Measurements from ENCODE around the gene CABP2. TPM values are rescaled to one million over a fixed set of nuclear protein-coding genes. Genes with fewer than 3 reads are reported as not detected.

Gene CABP2
- total RNA-seq, 1 experiment from 2014 or later, result not detected

DNA sequence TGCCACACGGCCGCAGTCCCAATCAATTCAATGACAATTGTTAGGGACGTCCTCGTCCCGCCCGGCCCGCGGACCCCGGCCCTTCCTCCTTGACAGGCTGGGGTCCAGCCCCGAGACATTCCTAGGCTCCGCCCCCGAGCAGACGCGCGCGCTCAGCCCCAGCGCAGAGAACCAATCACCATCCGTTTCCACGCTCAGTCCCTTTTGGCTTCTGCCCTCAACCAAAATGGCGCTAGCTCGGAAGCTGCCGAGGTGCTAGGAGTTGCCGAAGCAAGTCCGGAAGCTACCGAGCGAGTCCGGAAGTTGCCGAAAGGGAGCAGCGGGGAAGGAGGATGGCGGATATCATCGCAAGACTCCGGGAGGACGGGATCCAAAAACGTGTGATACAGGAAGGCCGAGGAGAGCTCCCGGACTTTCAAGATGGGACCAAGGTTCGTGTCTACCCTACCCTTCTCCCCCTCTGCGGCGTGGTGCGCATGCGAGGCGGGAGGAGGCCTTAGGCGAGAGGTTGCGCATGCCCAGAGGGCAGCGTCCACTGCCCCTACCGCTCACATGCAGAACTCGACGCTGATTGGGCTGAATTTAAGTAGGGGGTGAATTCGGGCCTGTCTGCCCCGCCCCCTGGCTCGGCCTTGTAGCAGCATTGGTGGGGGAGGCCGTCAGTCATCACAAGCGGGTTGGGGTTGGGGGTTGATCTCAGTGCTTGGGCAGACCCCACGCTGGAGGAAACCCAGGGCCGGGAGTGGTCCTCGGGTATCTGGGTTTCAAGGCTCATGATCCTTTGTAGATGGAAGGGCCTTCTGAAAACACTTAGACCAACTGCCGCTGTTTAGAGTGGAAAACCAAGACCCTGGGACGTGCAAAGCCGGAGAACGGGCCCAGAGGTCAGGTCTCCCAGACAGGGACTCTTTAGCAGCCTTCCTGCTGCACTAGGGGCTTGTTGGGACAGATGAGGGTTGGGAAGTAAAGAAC is 40.1 kb downstream of the CABP2 start, which contains the start of gene AIP:
Gene AIP (plus strand): TSS at position 200 of the 972 bp plus-strand sequence. CDS start 133 bp downstream, at position 333.
- Histone ChIP-seq H2AFZ (ENCODE audit: low read length) (no peak within 1 kb of the TSS), H2BK5ac (ENCODE audit: insufficient read length, low read length) (no peak within 1 kb of the TSS), H3K27ac (ENCODE audit: insufficient read length, low read depth, low read length) (no peak within 1 kb of the TSS), H3K4ac (ENCODE audit: low read depth, low read length) (no peak within 1 kb of the TSS), H3K79me1 (ENCODE audit: insufficient read depth, low read depth, low read length, poor library complexity, severe bottlenecking) (no peaks in the 10 kb centered on the region), H4K8ac (replicated peaks; ENCODE audit: insufficient read length, low read depth, low read length) (no peak within 1 kb of the TSS), H3K23ac (ENCODE audit: insufficient read length, low read depth, low read length) (no peak within 1 kb of the TSS), H2AK5ac (ENCODE audit: insufficient read length, low read length) (no peak within 1 kb of the TSS), H3K9me3 (ENCODE audit: control insufficient read depth, low read depth, low read length) (no peaks in the 10 kb centered on the region), H4K20me1 (ENCODE audit: control insufficient read depth, insufficient read depth, insufficient read length) (no peaks in the 10 kb centered on the region), H2BK12ac (ENCODE audit: insufficient read length, low read depth, low read length) (no peak within 1 kb of the TSS), H3K14ac (ENCODE audit: insufficient read depth, low read length) (peak within 1 kb of the TSS; percentile 3; the same call in 1 of the 2 replicates), H4K5ac (ENCODE audit: insufficient read length, low read depth, low read length) (no peak within 1 kb of the TSS), H2BK120ac (ENCODE audit: low read depth, low read length, poor library complexity, severe bottlenecking) (no peak within 1 kb of the TSS), H3K56ac (ENCODE audit: insufficient read length, low read depth, low read length) (no peak within 1 kb of the TSS), H2BK20ac (ENCODE audit: low read depth, low read length, poor library complexity, severe bottlenecking) (no peak within 1 kb of the TSS), H3K23me2 (ENCODE audit: insufficient read length, low read depth, low read length, poor library complexity, severe bottlenecking) (no peaks in the 10 kb centered on the region), H2BK15ac (ENCODE audit: low read depth, low read length) (no peak within 1 kb of the TSS), H3T11ph (ENCODE audit: low read length) (no peak within 1 kb of the TSS), H3K4me2 (ENCODE audit: insufficient read depth, insufficient read length, low read length) (peak within 1 kb of the TSS; percentile 7), H3K4me1 (ENCODE audit: insufficient read depth, low read length) (no peaks in the 10 kb centered on the region; the same call in 1 of the 2 replicates), H4K91ac (ENCODE audit: insufficient read length, low read depth, low read length) (no peak within 1 kb of the TSS), H3K18ac (ENCODE audit: insufficient read length, low read depth, low read length) (peak within 1 kb of the TSS; percentile 22), H3K27me3 (ENCODE audit: insufficient read depth, low read length) (no peaks in the 10 kb centered on the region; the same call in 1 of the 2 replicates), H3K9ac (ENCODE audit: extremely low read depth, insufficient read length, low read length) (peak within 1 kb of the TSS; percentile 1), H3K79me2 (ENCODE audit: insufficient read depth, low read length) (no peaks in the 10 kb centered on the region)
- Mint-ChIP-seq H3K36me3 (ENCODE audit: insufficient read depth in 1 of 3, low read depth in 3 of 3) (peaks cover 5 to 10% (median 8%) of the 10 kb centered on the region in 3 experiments; a peak in 6 of 7 replicates), H3K4me3 (peak within 1 kb of the TSS; percentile 83 to 84), H3K4me1 (peaks cover 19 to 25% of the 10 kb centered on the region in 2 experiments), H3K9me3 (peaks cover 0 to under 1% of the 10 kb centered on the region in 2 experiments; a peak in 1 of 5 replicates), H3K27ac (peak within 1 kb of the TSS; percentile 93 to 98 (median 94); a peak in 6 of 7 replicates), H3K27me3 (ENCODE audit: low read depth) (peaks cover 28% of the 10 kb centered on the region)
- DNase-seq, result peak; percentile 98
- TF ChIP-seq, protein P1, sequence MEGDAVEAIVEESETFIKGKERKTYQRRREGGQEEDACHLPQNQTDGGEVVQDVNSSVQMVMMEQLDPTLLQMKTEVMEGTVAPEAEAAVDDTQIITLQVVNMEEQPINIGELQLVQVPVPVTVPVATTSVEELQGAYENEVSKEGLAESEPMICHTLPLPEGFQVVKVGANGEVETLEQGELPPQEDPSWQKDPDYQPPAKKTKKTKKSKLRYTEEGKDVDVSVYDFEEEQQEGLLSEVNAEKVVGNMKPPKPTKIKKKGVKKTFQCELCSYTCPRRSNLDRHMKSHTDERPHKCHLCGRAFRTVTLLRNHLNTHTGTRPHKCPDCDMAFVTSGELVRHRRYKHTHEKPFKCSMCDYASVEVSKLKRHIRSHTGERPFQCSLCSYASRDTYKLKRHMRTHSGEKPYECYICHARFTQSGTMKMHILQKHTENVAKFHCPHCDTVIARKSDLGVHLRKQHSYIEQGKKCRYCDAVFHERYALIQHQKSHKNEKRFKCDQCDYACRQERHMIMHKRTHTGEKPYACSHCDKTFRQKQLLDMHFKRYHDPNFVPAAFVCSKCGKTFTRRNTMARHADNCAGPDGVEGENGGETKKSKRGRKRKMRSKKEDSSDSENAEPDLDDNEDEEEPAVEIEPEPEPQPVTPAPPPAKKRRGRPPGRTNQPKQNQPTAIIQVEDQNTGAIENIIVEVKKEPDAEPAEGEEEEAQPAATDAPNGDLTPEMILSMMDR (conservative IDR thresholded peaks at IDR 0.05), result no peak; the same call in 2 of the 3 replicates
- no CpG with 5 or more reads among the region's 60 CpGs for WGBS (ENCODE audit: extremely low coverage, insufficient read length, low lambda C conversion rate)
